Tongue (tissue), 2 donors: ENCODE data around the gene CFAP410. TPM values are rescaled to one million over a fixed set of nuclear protein-coding genes. Genes with fewer than 3 reads are reported as not detected.
A peak's percentile ranks its signal among the peaks of the same experiment; 100 is the strongest.
"Not testable (repeated sequence)": the region's sequence is repeated elsewhere in the genome, so short reads cannot be mapped to it uniquely, and the experiment has no call there.

ENCODE experiments used
- DNase-seq: peaks from one replicate; pipeline ENCODE4 v3.0.0-alpha.2; 2015
- total RNA-seq: library from RNA; depleted of rRNA; stranded (reverse); fragments of >200 nt; gene quantifications from one replicate; pipeline ENCODE4 v1.2.3, GENCODE V29; 2014

Gene CFAP410
- total RNA-seq, 1 donor from 2014 or later: 19.6 TPM

DNA sequence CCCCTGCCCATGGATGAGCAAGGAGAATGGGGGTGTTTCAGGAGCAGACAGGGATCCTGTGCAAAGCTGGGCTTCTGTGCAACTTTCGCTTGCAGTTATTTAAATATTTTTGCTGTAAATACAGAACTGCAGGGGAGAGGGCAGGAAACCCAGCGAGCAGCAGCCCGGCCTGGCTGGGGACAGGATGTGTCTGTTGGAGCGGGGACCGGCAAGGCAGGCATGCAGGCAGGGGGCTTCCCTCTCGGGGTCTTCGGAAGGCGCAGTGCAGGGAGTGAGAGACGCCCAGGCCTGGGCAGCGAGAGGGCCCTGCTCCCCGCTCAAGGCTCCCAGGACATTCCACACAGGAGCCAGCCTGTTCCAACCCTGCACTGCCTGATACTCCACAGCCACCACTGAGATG, 55.2 kb downstream of the CFAP410 start:
- DNase-seq: no peak

DNA sequence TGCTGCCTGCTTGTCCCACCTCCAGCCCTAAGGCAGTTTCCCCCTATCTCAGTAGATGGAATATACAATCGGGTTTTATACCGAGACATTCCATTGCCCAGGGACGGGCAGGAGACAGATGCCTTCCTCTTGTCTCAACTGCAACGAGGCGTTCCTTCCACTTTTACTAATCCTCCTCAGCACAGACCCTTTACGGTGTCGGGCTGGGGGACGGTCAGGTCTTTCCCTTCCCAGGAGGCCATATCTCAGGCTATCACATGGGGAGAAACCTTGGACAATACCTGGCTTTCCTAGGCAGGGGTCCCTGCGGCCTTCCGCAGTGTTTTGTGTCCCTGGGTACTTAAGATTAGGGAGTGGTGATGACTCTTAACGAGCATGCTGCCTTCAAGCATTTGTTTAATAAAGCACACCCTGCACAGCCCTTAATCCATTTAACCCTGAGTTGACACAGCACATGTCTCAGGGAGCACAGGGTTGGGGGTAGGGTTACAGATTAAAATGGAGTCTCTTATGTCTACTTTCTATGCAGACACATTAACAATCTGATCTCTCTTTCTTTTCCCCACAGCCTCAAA, 55.9 kb downstream of the CFAP410 start:
- DNase-seq: not testable (repeated sequence)

GRCh38 chr21:44282370-44282769, 56.8 kb downstream of the CFAP410 start:
- no peak for DNase-seq

GRCh38 chr21:44281801-44282200, 57.4 kb downstream of the CFAP410 start:
- no peak for DNase-seq

DNA sequence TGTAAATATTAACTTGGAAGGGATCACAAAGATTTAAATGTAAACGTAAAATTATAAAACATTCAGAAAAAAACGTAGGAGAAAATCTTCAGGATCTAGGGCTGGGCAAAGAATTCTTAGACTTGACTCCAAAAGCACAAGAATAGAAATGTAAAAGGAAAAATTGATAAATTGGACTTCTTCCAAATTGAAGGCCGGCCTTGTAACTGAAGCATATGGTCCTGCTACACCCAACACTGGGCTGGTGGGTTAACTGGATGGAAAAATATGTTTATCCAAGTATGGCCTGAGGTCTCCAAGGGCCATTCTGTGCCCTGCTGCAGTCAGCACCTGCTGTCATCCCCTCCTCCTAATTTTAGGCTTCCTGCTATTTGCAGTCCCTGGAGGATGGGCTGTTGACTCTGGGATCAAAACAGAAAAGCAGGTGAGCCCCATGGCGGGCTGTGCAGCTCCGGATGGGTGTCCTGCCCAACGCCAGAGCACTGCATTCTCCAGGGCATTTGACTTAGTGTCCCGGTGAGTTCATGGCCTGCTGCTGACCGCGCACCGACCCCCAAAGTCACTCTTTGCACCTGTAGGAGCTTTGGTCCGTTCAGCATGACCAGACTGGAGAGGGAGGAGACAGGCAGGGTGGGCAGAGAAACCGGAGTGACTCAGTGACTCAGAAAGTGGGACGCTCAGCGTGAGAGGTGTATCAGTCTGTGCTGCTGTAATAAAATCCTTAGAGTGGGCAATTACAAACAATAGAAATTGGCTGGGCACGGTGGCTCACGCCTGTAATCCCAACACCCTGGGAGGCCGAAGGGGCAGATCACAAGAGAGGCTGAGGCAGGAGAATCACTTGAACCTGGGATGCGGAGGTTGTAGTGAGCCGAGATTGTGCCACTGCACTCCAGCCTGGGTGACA, 59.6 kb downstream of the CFAP410 start:
- DNase-seq: peak; percentile 50

Other genes with a start within 250 kb of the CFAP410 start
- 26.0 TPM for gene PWP2, start 232.0 kb downstream of the CFAP410 start, total RNA-seq
- gene GATD3, start 205.7 kb downstream of the CFAP410 start, total RNA-seq: 63.2 TPM
- 3.1 TPM for gene ICOSLG, start 98.4 kb downstream of the CFAP410 start, total RNA-seq
- not detected for gene DNMT3L, start 77.5 kb downstream of the CFAP410 start, total RNA-seq
- 0.10 TPM for gene AIRE, start 53.5 kb downstream of the CFAP410 start, total RNA-seq
- 115 TPM for gene PFKL, start 39.3 kb downstream of the CFAP410 start, total RNA-seq
- gene TRPM2, start 14.2 kb upstream of the CFAP410 start, total RNA-seq: 2.2 TPM
- 2.4 TPM for gene LRRC3, start 116.1 kb upstream of the CFAP410 start, total RNA-seq
- gene KRTAP10-1, start 200.8 kb upstream of the CFAP410 start, total RNA-seq: not detected
- gene KRTAP10-2, start 212.1 kb upstream of the CFAP410 start, total RNA-seq: not detected
- gene KRTAP10-3, start 219.4 kb upstream of the CFAP410 start, total RNA-seq: not detected
- not detected for gene KRTAP10-4, start 234.3 kb upstream of the CFAP410 start, total RNA-seq
- gene KRTAP10-5, start 241.2 kb upstream of the CFAP410 start, total RNA-seq: not detected